ENCODE results near the gene MNS1.

MNS1 gene

DNA sequence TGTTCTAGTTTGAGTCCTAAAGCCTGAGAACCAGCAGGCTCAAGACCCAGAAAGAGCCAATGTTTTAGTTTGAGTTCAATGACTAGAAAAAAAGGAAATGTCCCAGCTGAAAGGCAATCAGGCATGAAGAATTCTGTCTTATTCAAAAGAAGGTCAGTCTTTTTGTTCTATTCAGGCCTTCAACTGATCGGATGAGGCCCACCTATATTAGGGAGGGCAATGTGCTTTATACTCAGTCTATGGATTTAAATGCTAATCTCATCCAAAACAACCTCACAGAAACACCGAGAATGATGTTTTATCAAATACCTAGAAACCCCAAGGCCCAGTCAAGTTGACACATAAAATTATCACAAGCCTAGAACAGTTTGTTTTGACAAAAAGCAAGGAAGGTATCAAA is 4.0 kb downstream of the MNS1 start:
- no peak for TF ChIP-seq EZH2phosphoT487 (IDR thresholded peaks at IDR 0.05; ENCODE audit: low read depth)
- TF ChIP-seq, protein P1, sequence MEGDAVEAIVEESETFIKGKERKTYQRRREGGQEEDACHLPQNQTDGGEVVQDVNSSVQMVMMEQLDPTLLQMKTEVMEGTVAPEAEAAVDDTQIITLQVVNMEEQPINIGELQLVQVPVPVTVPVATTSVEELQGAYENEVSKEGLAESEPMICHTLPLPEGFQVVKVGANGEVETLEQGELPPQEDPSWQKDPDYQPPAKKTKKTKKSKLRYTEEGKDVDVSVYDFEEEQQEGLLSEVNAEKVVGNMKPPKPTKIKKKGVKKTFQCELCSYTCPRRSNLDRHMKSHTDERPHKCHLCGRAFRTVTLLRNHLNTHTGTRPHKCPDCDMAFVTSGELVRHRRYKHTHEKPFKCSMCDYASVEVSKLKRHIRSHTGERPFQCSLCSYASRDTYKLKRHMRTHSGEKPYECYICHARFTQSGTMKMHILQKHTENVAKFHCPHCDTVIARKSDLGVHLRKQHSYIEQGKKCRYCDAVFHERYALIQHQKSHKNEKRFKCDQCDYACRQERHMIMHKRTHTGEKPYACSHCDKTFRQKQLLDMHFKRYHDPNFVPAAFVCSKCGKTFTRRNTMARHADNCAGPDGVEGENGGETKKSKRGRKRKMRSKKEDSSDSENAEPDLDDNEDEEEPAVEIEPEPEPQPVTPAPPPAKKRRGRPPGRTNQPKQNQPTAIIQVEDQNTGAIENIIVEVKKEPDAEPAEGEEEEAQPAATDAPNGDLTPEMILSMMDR (IDR thresholded peaks at IDR 0.05; ENCODE audit: low read depth, low read length), result no peak
- Histone ChIP-seq H3K27me3 (ENCODE audit: low read depth, low read length) (no peaks in the 10 kb centered on the region), H3K27ac (ENCODE audit: low read length) (no peak overlapping the region), H3K4me2 (ENCODE audit: low read length) (no peak overlapping the region), H3K79me2 (ENCODE audit: low read length) (peaks cover 18% of the 10 kb centered on the region), H3K9me3 (ENCODE audit: insufficient read depth, low read length) (no peaks in the 10 kb centered on the region), H3K4me3 (ENCODE audit: low read length) (no peak overlapping the region), H3K4me1 (ENCODE audit: low read length) (peaks cover 17% of the 10 kb centered on the region), H2AFZ (ENCODE audit: low read depth, low read length) (no peak overlapping the region), H3K36me3 (replicated peaks; ENCODE audit: low read depth, low read length) (peaks cover 29% of the 10 kb centered on the region), H4K20me1 (ENCODE audit: insufficient read depth, low read length) (no peaks in the 10 kb centered on the region), H3K9ac (ENCODE audit: low read length) (no peak overlapping the region)

DNA sequence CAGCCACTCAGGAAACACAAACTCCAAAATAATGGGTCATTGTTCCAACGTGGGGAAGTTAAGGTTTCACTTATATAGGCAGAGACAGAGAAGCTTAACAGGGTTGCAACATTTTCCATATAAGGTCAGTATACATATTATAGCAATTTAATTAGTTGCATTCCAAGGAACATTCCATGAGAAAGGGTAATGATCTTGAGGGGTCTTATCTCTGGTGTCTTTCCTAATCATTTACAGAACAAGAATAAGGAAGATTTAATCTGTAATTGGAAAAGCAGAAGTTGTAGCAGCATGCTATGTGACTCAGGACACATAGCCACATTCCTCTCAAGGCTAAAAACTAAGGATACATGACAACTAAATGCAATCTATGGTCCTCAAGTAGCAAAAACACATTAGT is 4.9 kb downstream of the MNS1 start:
- peaks cover 29% of the 10 kb centered on the region for H3K36me3 ChIP-seq (replicated peaks; ENCODE audit: low read depth, low read length)

DNA sequence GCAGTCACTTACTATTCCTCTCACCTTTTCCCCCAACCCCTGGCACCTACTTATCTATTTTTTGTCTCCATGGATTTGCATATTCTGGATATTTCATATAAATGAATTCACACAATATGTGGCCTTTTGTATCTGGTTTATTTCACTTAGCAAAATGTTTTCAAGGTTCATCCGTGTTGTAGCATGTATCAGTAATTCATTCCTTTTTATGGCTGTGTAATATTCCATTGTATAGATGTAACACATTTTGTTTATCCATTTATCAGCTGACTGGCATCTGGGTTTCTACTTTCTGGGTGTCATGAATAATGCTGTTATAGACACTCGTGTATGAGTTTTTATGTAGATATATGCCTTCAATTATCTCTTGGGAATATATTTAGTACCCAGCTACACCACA is 5.8 kb downstream of the MNS1 start:
- Histone ChIP-seq H3K36me3 (replicated peaks; ENCODE audit: low read depth, low read length) (peaks cover 29% of the 10 kb centered on the region), H2AFZ (ENCODE audit: low read depth, low read length) (no peak overlapping the region), H3K9me3 (ENCODE audit: insufficient read depth, low read length) (no peaks in the 10 kb centered on the region), H3K9ac (ENCODE audit: low read length) (no peak overlapping the region), H3K4me3 (ENCODE audit: low read length) (no peak overlapping the region), H3K27ac (ENCODE audit: low read length) (no peak overlapping the region), H3K4me1 (ENCODE audit: low read length) (peaks cover 12% of the 10 kb centered on the region), H3K4me2 (ENCODE audit: low read length) (no peak overlapping the region), H4K20me1 (ENCODE audit: insufficient read depth, low read length) (no peaks in the 10 kb centered on the region), H3K27me3 (ENCODE audit: low read depth, low read length) (no peaks in the 10 kb centered on the region), H3K79me2 (ENCODE audit: low read length) (peaks cover 13% of the 10 kb centered on the region)
- no peak for TF ChIP-seq EZH2phosphoT487 (IDR thresholded peaks at IDR 0.05; ENCODE audit: low read depth)
- TF ChIP-seq, protein P1 (IDR thresholded peaks at IDR 0.05; ENCODE audit: low read depth, low read length), result no peak

More for the DNA sequence above, 4.9 kb downstream of the MNS1 start:
- no peak overlapping the region for H2AFZ ChIP-seq (ENCODE audit: low read depth, low read length)
- TF ChIP-seq EZH2phosphoT487 (IDR thresholded peaks at IDR 0.05; ENCODE audit: low read depth), result no peak
- TF ChIP-seq, protein P1 (IDR thresholded peaks at IDR 0.05; ENCODE audit: low read depth, low read length), result no peak
- peaks cover 12% of the 10 kb centered on the region for H3K4me1 ChIP-seq (ENCODE audit: low read length)
- no peak overlapping the region for H3K27ac ChIP-seq (ENCODE audit: low read length)
- peaks cover 18% of the 10 kb centered on the region for H3K79me2 ChIP-seq (ENCODE audit: low read length)
- no peak overlapping the region for H3K4me2 ChIP-seq (ENCODE audit: low read length)
- H3K27me3 ChIP-seq (ENCODE audit: low read depth, low read length), result no peaks in the 10 kb centered on the region
- H3K9ac ChIP-seq (ENCODE audit: low read length), result no peak overlapping the region
- no peak overlapping the region for H3K4me3 ChIP-seq (ENCODE audit: low read length)
- H4K20me1 ChIP-seq (ENCODE audit: insufficient read depth, low read length), result no peaks in the 10 kb centered on the region
- no peaks in the 10 kb centered on the region for H3K9me3 ChIP-seq (ENCODE audit: insufficient read depth, low read length)

DNA sequence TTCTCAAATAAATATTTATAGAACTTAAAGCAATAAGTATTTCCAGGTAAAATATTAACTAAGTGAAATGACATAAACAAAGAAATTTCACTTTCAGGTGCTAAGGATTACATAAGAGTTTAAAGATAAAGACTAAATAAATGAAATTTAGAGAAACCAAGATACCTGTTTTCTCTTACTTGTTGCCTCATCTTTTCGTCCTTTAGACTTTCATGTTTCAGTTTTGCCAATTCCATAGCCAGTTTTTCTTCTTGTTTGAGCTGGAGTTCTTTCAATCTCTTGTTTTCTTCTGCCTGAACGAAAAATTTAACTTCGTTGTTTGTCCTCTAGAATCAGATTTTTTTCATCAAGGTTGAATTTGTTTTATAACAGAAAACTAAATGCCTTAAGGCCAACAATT is 8.7 kb downstream of the MNS1 start:
- no peaks in the 10 kb centered on the region for H3K9me3 ChIP-seq (ENCODE audit: insufficient read depth, low read length)
- no peak overlapping the region for H3K4me2 ChIP-seq (ENCODE audit: low read length)
- H4K20me1 ChIP-seq (ENCODE audit: insufficient read depth, low read length), result no peaks in the 10 kb centered on the region
- TF ChIP-seq EZH2phosphoT487 (IDR thresholded peaks at IDR 0.05; ENCODE audit: low read depth), result no peak
- TF ChIP-seq, protein P1 (IDR thresholded peaks at IDR 0.05; ENCODE audit: low read depth, low read length), result no peak
- no peaks in the 10 kb centered on the region for H3K4me1 ChIP-seq (ENCODE audit: low read length)
- H3K27me3 ChIP-seq (ENCODE audit: low read depth, low read length), result no peaks in the 10 kb centered on the region
- H3K9ac ChIP-seq (ENCODE audit: low read length), result no peak overlapping the region
- H2AFZ ChIP-seq (ENCODE audit: low read depth, low read length), result no peak overlapping the region
- H3K36me3 ChIP-seq (replicated peaks; ENCODE audit: low read depth, low read length), result peaks cover 19% of the 10 kb centered on the region
- peaks cover 6% of the 10 kb centered on the region; the same call in 1 of the 2 replicates for H3K79me2 ChIP-seq (ENCODE audit: low read length)
- H3K27ac ChIP-seq (ENCODE audit: low read length), result no peak overlapping the region
- no peak overlapping the region for H3K4me3 ChIP-seq (ENCODE audit: low read length)

Measured in OCI-LY3 (cell line).